HG02678 (cell line): ENCODE measurements around the gene CD6.
A peak's percentile ranks its signal among the peaks of the same experiment; 100 is the strongest.
"Not testable (repeated sequence)": the region's sequence is repeated elsewhere in the genome, so short reads cannot be mapped to it uniquely, and the experiment has no call there.

Experiments used
- ATAC-seq: cut with Tn5 transposase; IDR thresholded peaks from one replicate; pipeline ENCODE4 v1.9.1; 2021; ENCODE audit warnings: mild to moderate bottlenecking, moderate library complexity; ENCODE audit not compliant: unreplicated experiment

The CD6 gene

DNA sequence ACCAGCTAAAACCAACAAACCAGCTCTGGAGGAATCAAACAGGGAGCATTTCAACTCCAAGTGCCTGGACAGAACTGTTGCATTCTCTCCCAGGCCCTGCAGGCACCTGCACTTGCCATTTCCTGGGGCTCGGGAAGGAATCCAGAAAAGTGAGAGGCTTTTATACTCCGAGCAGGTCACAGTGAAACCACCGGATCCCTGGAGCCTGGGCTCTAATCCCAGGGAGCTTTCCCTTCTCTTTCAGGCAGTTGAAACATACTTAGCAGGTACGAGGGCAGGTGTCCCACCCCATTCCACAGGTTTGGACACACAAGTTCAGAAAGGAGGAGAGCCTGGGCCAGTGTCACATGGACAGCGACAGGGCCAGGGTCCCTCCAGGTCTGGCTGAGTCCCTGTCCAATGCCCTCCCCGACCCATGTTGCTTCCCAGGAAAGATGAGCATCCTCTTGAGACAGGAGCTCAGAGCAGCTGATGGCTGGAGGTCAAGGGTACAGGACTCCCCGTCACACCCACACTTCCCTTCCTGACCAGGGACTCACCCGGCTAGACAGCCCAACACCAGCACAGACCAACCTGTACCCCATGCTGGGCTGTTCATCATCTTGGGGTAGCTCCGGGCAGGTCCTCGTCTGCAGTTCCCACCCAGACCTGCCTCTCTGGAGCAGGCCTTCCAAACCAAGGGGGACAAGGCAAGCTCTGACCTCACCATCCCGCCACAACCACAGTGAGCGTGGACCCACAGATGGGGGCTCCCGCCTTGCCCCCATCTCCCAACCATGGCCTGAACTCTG lies 80.9 kb downstream of the CD6 start:
- ATAC-seq: no peak

DNA sequence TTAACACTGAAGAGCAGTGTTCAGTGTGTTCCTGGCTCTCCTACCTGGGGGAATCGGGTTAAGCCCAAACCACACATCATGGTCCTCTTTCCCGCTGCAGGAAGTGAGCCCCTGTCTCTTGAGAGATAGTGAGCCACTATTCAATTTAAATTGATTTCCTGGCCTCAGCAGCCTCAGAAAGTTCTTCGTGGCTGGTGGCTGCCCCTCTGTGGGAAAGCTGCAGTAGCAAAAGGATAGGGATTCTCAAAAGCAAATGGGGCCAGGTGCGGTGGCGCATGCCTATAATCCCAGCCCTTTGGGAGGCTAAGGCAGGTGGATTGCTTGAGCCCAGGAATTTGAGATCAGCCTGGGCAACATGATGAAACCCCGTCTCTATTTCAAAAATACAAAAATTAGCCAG lies 81.7 kb downstream of the CD6 start:
- no peak for ATAC-seq

DNA sequence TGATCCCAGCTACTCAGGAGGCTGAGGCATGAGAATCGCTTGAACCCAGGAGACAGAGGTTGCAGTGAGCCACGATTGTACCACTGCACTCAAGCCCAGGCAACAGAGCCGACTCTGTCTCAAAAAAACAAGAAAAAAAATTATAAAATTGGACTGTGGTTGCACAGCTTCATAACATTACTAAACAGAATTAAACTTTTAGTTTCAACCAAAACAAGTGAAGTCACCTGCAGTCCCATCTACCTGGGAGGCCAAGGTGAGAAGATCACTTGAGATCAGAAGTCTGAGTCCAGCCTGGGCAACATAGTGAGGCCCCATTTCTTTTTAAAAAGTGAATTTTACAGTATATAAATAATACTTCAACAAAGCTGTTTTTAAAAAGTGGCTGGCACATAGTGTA lies 83.0 kb downstream of the CD6 start:
- no peak for ATAC-seq

DNA sequence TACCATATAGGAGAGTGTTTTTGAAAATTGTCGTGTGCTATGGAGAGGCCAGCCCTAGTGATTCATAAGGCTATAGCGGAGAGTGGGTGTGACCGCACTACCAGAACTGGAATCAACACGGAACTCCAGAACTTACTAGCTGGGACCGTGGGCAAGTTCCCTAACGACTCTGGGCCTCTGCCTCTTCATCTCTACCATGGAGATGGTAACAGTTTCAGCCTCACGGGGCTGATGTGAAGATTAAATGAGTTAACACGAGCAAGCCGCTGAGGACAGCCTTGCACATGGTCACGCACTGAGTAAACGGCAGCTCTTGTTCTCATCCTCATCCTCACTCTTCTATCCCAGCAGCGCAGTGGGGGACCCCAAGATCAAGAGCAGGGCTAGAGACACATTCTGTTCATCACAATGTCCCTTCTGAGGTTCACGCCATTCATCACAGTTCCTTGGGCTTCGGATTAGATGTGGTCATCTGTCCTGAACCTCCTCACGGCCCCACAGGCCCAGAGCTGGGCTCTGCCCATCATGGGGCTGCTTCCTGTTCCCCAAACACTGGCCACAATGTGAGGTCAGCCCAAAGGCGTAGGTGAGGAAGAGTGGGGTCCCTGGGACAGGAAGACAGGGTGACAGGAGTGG lies 83.6 kb downstream of the CD6 start:
- no peak for ATAC-seq

DNA sequence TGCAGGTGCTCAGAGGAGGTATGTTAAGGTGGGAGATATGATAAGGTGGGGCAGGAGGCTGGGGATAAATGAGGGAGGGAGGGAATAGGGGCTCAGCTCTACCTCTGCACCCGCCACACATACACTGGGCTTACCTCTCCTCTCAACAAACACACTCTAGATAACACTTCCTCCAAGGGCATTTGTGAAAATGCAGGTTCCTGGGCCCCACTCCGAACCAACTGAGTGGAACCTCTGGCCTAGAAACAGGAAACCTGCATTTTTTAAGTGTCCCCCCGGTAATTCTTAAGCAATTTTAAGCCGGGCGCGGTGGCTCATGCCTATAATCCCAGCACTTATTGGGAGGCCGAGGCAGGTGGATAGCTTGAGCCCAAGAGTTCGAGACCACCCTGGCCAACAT lies 84.3 kb downstream of the CD6 start:
- ATAC-seq: no peak

DNA sequence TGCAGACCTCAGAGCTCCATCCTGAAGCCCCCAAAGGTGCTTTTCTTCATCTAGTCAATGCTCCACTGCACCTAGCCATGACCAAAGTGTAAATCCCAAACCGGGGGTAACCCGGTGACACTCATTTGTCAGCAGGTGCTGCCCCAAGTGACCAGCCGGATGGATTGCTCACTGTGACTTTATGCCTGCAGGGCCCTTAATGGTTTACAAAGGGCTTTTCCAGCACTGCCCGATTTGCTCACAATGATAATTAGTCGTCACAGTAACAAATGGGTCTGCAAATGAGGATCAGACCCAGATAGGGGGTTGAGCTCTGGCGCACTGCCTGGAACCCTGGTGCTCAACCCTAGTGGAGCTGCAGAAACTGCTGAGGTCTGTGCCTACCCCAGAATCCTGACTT lies 85.1 kb downstream of the CD6 start:
- ATAC-seq: no peak

DNA sequence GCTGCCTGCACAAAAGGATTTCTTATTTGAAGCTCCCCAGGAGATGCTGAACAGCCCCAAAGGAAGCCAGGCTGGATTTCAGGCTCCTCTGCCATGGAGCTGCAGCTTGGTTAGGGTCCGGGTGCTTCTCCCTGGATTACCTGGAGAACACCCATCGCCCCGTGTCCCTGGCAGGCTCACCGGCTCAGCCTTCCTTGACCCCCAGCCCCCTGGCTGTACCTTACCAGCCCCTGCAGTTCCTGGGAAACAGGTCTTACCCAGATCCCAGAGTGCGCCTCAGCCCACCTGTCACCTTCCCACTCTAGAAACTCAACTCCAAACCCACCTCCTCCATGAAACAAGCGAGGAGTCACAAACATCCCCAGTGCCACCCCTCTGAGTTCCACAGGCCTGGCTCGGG lies 85.5 kb downstream of the CD6 start:
- ATAC-seq: no peak

DNA sequence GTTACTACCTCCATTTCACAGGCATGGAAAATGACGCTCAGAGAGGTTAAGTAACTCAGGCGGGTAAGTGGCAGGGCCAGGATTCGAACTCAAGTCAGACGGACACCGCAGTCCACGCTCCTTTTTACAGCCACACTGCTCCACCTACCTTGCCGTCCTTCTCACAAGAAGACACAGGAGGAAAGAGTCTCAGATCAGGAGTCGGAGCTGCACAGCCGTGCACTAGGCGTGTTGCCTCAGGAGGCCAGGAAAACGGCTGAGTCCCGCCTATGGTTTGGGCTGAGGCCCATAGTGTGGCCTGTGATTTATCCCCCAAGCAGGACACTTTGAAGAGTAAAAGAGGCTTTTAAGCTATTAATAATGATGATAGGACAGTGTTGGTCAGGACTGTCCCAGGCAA lies 86.1 kb downstream of the CD6 start:
- ATAC-seq: no peak

DNA sequence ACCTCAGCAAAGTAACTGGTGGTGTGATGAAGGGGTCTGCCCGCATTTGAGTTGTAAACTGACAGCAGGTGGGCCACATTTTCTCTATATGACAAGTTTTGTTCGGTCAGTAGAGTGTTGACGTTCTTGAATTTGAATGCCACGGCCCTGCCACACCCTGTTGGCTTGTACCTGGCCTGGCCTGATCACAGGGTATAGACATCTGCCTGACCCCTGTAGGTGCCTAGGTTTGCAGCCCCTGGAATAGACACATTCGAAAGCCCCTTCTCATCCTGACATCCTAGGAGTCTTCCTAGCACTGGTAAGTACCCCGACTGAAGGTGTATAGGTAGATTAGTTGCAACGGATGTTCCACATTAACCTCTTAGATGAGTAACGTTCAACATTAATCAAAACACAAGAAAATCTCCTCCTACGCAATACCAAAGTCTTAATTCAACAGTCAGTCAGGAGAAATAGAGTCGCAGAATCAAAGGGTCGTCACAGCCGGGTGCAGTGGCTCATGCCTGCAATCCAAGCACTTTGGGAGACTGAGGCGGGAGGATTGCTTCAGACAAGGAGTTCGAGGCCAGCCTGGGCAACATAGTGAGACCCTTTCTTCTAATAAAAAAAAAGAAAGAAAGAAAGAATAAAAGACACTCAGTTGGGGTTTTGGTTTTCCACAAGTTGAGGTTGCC lies 87.2 kb downstream of the CD6 start:
- no peak for ATAC-seq

DNA sequence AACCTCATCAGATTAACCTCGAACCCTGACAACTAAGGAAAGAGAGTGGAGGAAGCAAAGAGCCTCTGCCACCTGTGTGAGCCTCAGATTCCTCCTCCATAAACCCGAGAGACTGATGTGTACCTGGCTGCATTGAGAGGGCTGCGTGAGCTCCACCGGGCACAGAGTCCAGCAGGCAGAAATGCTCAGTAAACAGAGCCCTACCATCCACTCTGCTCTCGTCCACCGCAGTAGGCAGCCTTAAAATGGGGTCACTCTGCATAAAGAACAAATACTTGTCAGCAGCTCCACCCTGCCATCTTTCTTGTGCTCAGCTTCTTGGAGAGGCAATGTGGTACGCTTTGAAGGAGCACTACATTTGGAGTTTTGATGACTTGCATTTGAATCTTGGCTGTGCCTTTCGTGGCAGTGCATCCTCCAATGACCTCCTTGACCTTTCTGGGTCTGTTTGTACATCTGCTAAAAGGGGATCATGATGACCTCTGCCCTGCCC lies 87.8 kb downstream of the CD6 start:
- no peak for ATAC-seq

DNA sequence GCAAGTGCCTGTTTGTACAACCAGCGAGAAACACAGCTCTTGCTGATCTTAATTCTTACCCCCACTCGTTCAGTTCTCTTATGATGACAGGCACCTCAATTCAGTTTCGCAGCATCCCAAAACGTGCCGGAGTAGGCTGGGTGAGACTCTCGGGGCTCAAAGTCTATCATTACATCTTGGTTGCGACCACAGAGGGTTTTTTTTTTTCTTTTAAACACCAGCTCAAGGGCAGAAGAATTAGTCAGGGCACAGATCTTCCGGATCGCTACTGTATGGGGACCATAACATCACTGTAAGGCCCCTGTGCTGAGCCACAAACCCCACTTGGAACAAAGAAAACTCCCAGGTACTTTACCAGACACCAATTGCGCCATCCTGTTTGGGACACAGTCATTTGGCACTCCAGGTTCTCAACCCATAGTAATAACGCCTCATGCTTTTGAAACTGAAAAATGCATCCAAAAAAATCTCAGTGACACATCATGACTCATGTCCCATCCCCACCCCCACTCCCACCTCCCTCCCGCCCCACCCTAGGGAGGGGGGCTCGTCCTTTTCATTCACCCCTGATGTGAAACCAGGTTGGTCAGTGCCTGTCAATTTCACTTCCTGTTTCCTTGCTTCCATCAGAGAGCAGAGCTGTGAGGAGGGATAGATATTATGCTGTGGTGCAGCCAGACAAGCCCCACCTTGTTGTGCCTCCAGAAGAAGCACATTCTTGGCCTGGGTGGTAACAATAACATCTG lies 89.8 kb downstream of the CD6 start:
- peak; percentile 77 for ATAC-seq

DNA sequence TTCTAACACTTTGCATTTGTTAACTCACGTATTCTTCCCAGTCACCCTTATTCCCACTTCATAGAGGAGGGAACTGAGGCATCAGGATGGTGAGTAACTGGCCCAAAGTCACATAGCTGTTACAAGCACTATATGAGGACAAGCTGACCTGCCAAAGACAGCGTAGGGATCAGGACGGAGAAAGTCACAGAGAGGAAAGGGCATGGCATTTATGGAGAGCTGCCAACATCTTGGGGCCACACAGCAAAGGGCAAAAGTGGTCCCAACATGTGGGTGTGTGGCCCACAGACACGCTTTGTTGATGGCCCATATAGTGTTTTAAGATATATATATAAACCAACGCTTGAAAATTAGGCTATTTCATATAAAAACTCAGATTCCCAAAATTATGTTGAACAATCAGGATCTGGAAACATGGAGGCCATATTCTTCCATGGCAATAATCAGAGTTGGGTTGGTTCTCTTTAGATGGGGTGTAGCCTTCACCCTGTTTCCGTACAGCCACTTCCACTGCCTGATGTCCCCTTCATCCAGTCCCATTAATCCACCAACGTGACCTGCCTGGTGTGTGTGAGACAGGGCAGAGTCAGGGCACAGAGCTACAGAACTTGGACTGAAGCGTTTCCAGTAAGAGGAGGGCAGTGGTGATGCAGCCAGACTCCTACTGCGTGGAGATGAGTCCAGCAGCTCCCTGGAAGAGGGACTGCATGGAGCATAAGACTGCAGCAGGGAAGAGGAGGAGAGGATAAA lies 90.9 kb downstream of the CD6 start:
- no peak for ATAC-seq

DNA sequence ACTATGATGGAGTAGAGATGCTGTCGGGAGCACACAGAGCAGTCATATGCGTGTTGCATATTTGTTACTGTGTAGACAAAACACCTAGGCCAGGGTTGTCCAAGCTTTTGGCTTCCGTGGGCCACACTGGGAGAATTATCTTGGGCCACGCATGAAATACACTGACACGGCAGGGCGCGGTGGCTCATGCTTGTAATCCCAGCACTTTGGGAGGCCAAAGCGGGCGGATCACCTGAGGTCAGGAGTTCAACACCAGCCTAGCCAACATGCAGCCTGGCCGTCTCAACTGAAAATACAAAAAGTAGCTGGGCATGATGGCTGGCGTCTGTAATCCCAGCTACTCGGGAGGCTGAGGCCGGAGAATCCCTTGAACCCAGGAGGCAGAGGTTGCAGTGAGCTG lies 93.8 kb downstream of the CD6 start:
- not testable (repeated sequence) for ATAC-seq

DNA sequence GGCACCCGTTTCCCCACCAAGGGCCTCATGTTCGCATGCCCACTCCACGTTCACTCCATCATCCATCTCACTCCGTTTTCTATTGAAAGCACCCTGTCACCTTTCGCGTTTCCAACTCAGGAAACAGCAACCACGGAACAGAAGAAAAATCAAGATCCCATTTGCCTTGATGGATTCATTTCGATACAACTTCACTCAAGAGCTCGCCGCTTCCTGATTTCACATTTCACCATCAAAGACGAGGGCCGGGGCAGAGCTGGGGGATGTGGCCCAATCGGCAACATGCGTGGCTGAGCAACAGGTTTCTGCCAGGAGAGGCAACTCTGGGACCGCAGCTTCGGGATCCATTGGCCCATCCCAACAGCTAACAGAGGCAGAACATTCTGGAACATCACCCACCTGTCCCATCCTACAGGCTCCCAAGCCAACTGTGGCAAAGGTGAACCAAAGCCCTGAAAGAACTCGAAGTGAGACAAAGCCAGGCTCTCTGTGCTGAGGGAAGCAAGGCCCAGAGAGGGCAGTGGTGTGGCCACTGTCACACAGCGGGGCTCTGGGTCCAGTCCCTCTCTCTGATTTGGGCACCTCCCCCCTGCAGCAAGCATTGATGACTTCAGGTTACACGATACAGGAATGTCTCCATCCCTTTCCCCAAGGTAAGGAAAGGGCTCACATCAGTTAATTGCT lies 94.6 kb downstream of the CD6 start:
- no peak for ATAC-seq

DNA sequence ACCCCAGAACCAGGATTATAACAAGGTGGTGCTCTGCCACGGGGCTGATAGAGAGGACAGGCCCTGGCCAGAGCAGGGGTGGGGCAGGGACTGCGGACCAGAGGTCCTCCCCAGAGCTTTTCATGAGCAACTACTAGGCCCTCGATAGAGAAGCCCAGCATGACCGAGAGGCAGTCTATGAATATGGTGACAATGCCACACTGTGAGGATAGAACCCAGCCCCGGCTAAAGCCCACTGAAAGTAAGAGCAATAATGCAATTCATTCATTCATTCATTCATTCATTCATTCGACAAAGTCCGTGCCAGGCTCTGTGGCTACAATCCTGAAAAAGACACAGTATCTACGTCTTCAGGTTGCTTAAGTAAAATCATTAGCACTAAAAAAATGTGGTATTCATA lies 95.2 kb downstream of the CD6 start:
- ATAC-seq: no peak

DNA sequence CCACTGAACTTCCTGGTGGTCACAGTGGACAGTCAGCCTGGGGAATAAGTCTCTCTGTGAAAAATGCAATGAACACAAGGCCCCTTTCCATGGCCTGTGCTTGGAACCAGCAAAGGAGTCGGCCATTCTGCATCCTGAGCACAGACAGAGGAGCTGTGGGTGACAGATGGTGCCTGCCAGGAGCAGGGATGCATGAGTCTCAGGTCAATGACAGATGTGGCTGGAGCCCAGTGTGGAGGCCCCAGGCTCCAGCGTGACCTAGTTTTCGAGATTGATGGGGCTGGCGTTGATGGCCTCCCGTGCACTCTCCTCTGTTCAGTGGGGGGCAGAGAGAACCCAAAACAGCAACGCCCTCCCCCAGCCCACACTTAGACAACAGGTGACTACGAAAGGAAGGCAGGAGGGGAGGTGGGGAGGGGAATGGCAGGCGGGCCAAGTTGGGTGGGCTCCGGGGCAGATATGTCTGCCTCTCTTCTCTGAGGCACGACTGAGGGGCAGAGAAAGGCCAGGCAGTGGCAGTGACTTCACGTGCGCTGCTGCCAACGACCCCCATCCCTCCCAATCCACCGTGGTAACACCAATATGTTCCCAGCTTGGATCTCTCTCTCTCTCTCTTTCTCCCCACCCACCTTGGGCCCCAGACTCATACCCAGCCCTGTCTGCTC lies 96.4 kb downstream of the CD6 start:
- no peak for ATAC-seq

DNA sequence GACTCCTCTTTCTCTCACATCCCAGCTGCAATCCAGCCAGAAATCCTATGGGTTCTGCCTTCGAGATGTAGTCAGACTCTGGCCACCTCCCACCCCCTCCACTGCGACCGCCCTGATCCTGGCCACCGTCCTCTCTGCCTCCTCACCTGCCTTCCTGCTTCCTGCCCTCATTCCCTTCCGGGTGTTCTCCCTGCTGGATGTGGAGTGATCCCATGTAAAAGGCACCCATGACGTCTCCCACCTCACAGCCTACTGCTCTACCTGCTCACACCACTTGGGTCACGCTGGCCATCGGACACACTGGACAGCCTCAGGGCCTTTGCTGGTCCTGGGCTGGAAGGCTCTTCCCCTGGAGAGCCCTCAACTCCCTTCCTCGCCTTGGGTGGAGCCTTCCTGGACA lies 97.1 kb downstream of the CD6 start:
- ATAC-seq: no peak

DNA sequence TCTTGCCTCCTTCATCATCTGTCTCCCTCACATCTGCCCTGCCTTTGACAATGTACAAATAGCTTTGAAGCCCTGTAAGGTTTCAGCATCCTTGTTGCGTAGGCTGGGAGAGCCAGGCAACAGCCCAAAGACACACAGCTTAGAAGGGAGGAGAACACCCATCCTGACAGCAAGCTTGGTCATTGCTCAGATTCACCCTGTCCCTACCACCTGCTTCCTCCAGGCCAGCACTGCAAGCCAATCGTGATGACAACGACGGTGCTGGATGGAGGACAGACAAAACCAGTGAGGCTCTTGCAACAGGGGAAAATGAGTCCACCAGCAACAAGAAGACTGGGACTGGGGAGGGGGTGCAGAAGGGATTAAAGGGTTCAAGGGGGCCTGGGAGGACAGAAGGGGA lies 97.9 kb downstream of the CD6 start:
- no peak for ATAC-seq
